Retinal pigment epithelial cell (primary cell): ENCODE data around the gene KREMEN1.

ENCODE experiments used
- DNase-seq: peaks from one replicate; pipeline ENCODE4 v3.0.0-alpha.2; 2010; ENCODE audit warnings: low read depth
- H3K4me3 ChIP-seq: 2 replicates; pipeline ENCODE4 v1.5.1; 2011; ENCODE audit warnings: mild to moderate bottlenecking, low read length, control low read depth, moderate library complexity
- CTCF ChIP-seq: conservative IDR thresholded peaks from 2 replicates; pipeline ENCODE4 v1.5.1; 2011; ENCODE audit warnings: low read depth, low read length, control low read depth, inconsistent platforms

KREMEN1 gene

GRCh38 chr22:29149841-29150555, 77.2 kb downstream of the KREMEN1 start:
- H3K4me3 ChIP-seq, result no peak overlapping the region
- no peak for TF ChIP-seq CTCF
- no peak for DNase-seq

GRCh38 chr22:29150701-29151100, 77.9 kb downstream of the KREMEN1 start:
- H3K4me3 ChIP-seq, result no peak overlapping the region
- no peak for TF ChIP-seq CTCF

GRCh38 chr22:29151316-29151715, 78.5 kb downstream of the KREMEN1 start:
- DNase-seq, result no peak
- TF ChIP-seq CTCF, result no peak
- no peak overlapping the region for H3K4me3 ChIP-seq

More at GRCh38 chr22:29150701-29151100, 77.9 kb downstream of the KREMEN1 start:
- no peak for DNase-seq

GRCh38 chr22:29152045-29152953, 79.5 kb downstream of the KREMEN1 start:
- TF ChIP-seq CTCF, result no peak
- H3K4me3 ChIP-seq, result no peak overlapping the region
- DNase-seq, result no peak

GRCh38 chr22:29152954-29153719, 80.3 kb downstream of the KREMEN1 start:
- H3K4me3 ChIP-seq, result no peak overlapping the region
- DNase-seq, result no peak
- TF ChIP-seq CTCF, result no peak

GRCh38 chr22:29154364-29155048, 81.7 kb downstream of the KREMEN1 start:
- TF ChIP-seq CTCF, result peak; percentile 94
- no peak for DNase-seq
- H3K4me3 ChIP-seq, result no peak overlapping the region
